ENCODE measurements around the gene SQOR.

The SQOR gene

GRCh38 chr15:45634432-45635190, at the start of gene SQOR:
Gene SQOR, plus strand, starts transcription at chr15:45635029. Its CDS starts 23,895 bp downstream, at chr15:45658924.
- peak; percentile 28 for DNase-seq

GRCh38 chr15:45585069-45585791, 49.6 kb upstream of the SQOR start:
- no peak for DNase-seq

- DNase-seq = peak; percentile 51
Observed at GRCh38 chr15:45586125-45586524, 48.7 kb upstream of the SQOR start.

- no peak for DNase-seq
Observed at GRCh38 chr15:45586601-45587094, 48.2 kb upstream of the SQOR start.

- peak; percentile 96 for DNase-seq
Observed at GRCh38 chr15:45587095-45587862, 47.5 kb upstream of the SQOR start, which contains the start of gene BLOC1S6. Gene BLOC1S6, plus strand, starts transcription at chr15:45587379. Its CDS starts 65 bp downstream, at chr15:45587444.

GRCh38 chr15:45587863-45588170, 47.0 kb upstream of the SQOR start:
- no peak for DNase-seq

GRCh38 chr15:45588219-45588875, 46.5 kb upstream of the SQOR start:
- DNase-seq = peak; percentile 23

- no peak for DNase-seq
Observed at GRCh38 chr15:45589256-45589655, 45.6 kb upstream of the SQOR start.

- DNase-seq = no peak
Observed at GRCh38 chr15:45594319-45594718, 40.5 kb upstream of the SQOR start.

GRCh38 chr15:45594835-45595530, 39.8 kb upstream of the SQOR start:
- no peak for DNase-seq

GRCh38 chr15:45603881-45604280, 30.9 kb upstream of the SQOR start:
- DNase-seq = no peak

- DNase-seq = no peak
Observed at GRCh38 chr15:45604326-45604725, 30.5 kb upstream of the SQOR start.

GRCh38 chr15:45606413-45606812, 28.4 kb upstream of the SQOR start:
- no peak for DNase-seq

GRCh38 chr15:45606841-45607240, 28.0 kb upstream of the SQOR start:
- no peak for DNase-seq

GRCh38 chr15:45611305-45611704, 23.5 kb upstream of the SQOR start:
- DNase-seq = no peak

- peak; percentile 91 for DNase-seq
Observed at GRCh38 chr15:45612790-45613415, 21.9 kb upstream of the SQOR start.

GRCh38 chr15:45616901-45617323, 17.9 kb upstream of the SQOR start:
- no peak for DNase-seq

- DNase-seq = peak; percentile 55
Observed at GRCh38 chr15:45618813-45619212, 16.0 kb upstream of the SQOR start.

- no peak for DNase-seq
Observed at GRCh38 chr15:45628136-45628535, 6.7 kb upstream of the SQOR start.

- no peak for DNase-seq
Observed at GRCh38 chr15:45630917-45631691, 3.7 kb upstream of the SQOR start.

- no peak for DNase-seq
Observed at GRCh38 chr15:45631776-45632175, 3.1 kb upstream of the SQOR start.
